SK-N-SH treated with all-trans-retinoic acid at 6 μM for 48 hours (cell line): ENCODE measurements around the gene MAP7D1.

Source experiments
- RARB ChIP-seq: fragments of 250-450 bp; sonication (Bioruptor Pico); IDR thresholded peaks from 2 replicates; pipeline ENCODE4 v1.8.0; 2021; ENCODE audit warnings: mild to moderate bottlenecking, moderate library complexity
- ZFP30 ChIP-seq: fragments of 450-650 bp; formaldehyde crosslinking; IDR thresholded peaks from 2 replicates; pipeline ENCODE4 v1.5.0; 2022; ENCODE audit warnings: mild to moderate bottlenecking, moderate library complexity
- TF ChIP-seq, protein P1 (sequence below): fragments of 250-450 bp; sonication (Bioruptor Pico); IDR thresholded peaks from 2 replicates; pipeline ENCODE4 v1.5.1; 2020; ENCODE audit warnings: low read depth, mild to moderate bottlenecking, moderate library complexity

GRCh38 chr1:36207339-36207738 lies 51.4 kb downstream of the MAP7D1 start:
- TF ChIP-seq ZFP30 (no peak), RARB (no peak)
- TF ChIP-seq, protein P1, sequence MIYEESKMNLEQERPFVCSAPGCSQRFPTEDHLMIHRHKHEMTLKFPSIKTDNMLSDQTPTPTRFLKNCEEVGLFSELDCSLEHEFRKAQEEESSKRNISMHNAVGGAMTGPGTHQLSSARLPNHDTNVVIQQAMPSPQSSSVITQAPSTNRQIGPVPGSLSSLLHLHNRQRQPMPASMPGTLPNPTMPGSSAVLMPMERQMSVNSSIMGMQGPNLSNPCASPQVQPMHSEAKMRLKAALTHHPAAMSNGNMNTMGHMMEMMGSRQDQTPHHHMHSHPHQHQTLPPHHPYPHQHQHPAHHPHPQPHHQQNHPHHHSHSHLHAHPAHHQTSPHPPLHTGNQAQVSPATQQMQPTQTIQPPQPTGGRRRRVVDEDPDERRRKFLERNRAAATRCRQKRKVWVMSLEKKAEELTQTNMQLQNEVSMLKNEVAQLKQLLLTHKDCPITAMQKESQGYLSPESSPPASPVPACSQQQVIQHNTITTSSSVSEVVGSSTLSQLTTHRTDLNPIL (CRISPR knock-in tag): no peak
